Measurements from ENCODE around the gene PTGER2. TPM values are rescaled to one million over a fixed set of nuclear protein-coding genes. Genes with fewer than 3 reads are reported as not detected.

PTGER2 gene
- polyA plus RNA-seq, 1 donor from 2014 or later, result not detected

Other genes starting within 250 kb of the PTGER2 start
- gene NID2, start 245.3 kb upstream of the PTGER2 start, polyA plus RNA-seq, result 0.48 and 1.1 TPM in 2 replicates
- 0.10 TPM in 1 of 2 replicates, not detected in the other for gene PTGDR, start 46.6 kb upstream of the PTGER2 start, polyA plus RNA-seq
- gene TXNDC16, start 238.2 kb downstream of the PTGER2 start, polyA plus RNA-seq, result 53.3 and 58.4 TPM in 2 replicates
- gene GPR137C, start 238.5 kb downstream of the PTGER2 start, polyA plus RNA-seq, result 100 and 118 TPM in 2 replicates

Measured in neural cell (in vitro differentiated cells).